ENCODE measurements around the gene TBC1D8.

- TF ChIP-seq CTCF (conservative IDR thresholded peaks at IDR 0.05): no peak
- no peak for TF ChIP-seq ZFX (IDR thresholded peaks at IDR 0.05)
Observed at GRCh38 chr2:100999995-101000394, 151.2 kb downstream of the TBC1D8 start.
